HCT116 (cell line): ENCODE results near the gene PDE4D. TPM values are rescaled to one million over a fixed set of nuclear protein-coding genes. Genes with fewer than 3 reads are reported as not detected.

Experiments used
- ATAC-seq: fragments of 200-7000 bp; cut with Tn5 transposase; 2 replicates; pipeline ENCODE4 v1.9.1; 2020; ENCODE audit warnings: mild to moderate bottlenecking, moderate library complexity
- BruUV-seq: library from RNA; stranded (reverse); fragments of 400-500 nt; replicated peaks from 2 replicates; lab custom pipeline; 2021; lab: Mats Ljungman, UMichigan
- CTCF ChIA-PET: fragments of 300-600 bp; sonication (Branson Sonifier 250); formaldehyde crosslinking; loops from one replicate; lab custom pipeline; 2021; ENCODE audit warnings: antibody characterized with exemption; lab: Charles Lee
- POLR2A ChIA-PET: fragments of 300-600, 350-600 bp; sonication (Branson Sonifier 250); formaldehyde crosslinking; loops from one replicate; lab custom pipeline; 2021; ENCODE audit warnings: antibody characterized with exemption; lab: Charles Lee
- RAD21 ChIA-PET, 2 experiments: fragments of 300-600 bp; sonication (Branson Sonifier 250); formaldehyde crosslinking; loops; one replicate each; lab custom pipeline; 2023; ENCODE audit warnings: low total read pairs in 2 of 2; ENCODE audit not compliant: uncharacterized antibody in 2 of 2, unreplicated experiment in 2 of 2, low non-redundant PET in 1 of 2; lab: Charles Lee
- DNase-seq: peaks from one replicate; pipeline ENCODE4 v3.0.0-alpha.2; 2010; ENCODE audit warnings: low read depth, low spot score
- H2AFZ ChIP-seq: fragments of 200-600 bp; shearing (Covaris generic), sonication (generic); 2 replicates; pipeline ENCODE4 v1.6.1; 2017; ENCODE audit warnings: low read depth, mixed run types, mixed read lengths, antibody characterized with exemption, low read length; ENCODE audit not compliant: poor library complexity, severe bottlenecking
- H3K27ac ChIP-seq: 2 replicates; pipeline ENCODE4 v1.5.1; 2012; ENCODE audit warnings: low read depth, low read length
- H3K27me3 ChIP-seq: fragments of 200-600 bp; sonication (generic); 2 replicates; pipeline ENCODE4 v1.6.1; 2016; ENCODE audit warnings: mixed run types, low read length, mixed read lengths; ENCODE audit not compliant: insufficient read depth
- H3K36me3 ChIP-seq, 2 experiments: fragments of 200-500 bp in 1 of 2; fragments of 200-600 bp in 1 of 2; sonication (Bioruptor generic) in 1 of 2; sonication (generic) in 1 of 2; 2 replicates each; pipeline versions ENCODE4 v1.5.1 to v1.6.1; 2014 to 2016; ENCODE audit warnings: low read length in 2 of 2, inconsistent platforms in 1 of 2, mixed read lengths in 1 of 2, mixed run types in 1 of 2; ENCODE audit not compliant: insufficient read depth in 2 of 2, control insufficient read depth in 1 of 2
- H3K4me1 ChIP-seq, 2 experiments: fragments of 200-600 bp in 1 of 2; sonication (generic) in 1 of 2; 2 replicates each; pipeline versions ENCODE4 v1.5.1 to v1.6.1; 2012 to 2017; ENCODE audit warnings: low read length in 2 of 2, inconsistent platforms in 1 of 2, mild to moderate bottlenecking in 1 of 2, mixed read lengths in 1 of 2, mixed run types in 1 of 2, moderate library complexity in 1 of 2; ENCODE audit not compliant: insufficient read depth in 2 of 2, control insufficient read depth in 1 of 2
- H3K4me2 ChIP-seq: fragments of 200-600 bp; sonication (generic); 2 replicates; pipeline ENCODE4 v1.6.1; 2017; ENCODE audit warnings: mixed run types, low read length, mixed read lengths
- H3K4me3 ChIP-seq, 2 experiments: fragments of 200-600 bp in 1 of 2; sonication (generic) in 1 of 2; replicated peaks in 1 of 2; 2 replicates each; pipeline ENCODE4 v1.5.1; 2011 to 2016; ENCODE audit warnings: low read length in 2 of 2, control low read depth in 1 of 2, low read depth in 1 of 2, mild to moderate bottlenecking in 1 of 2, mixed read lengths in 1 of 2, mixed run types in 1 of 2
- H3K79me2 ChIP-seq: fragments of 200-600 bp; sonication (generic); 2 replicates; pipeline ENCODE4 v1.6.1; 2017; ENCODE audit warnings: mild to moderate bottlenecking, mixed run types, low read length, moderate library complexity, mixed read lengths; ENCODE audit not compliant: insufficient read depth
- H3K9ac ChIP-seq: fragments of 200-600 bp; sonication (generic); 2 replicates; pipeline ENCODE4 v1.6.1; 2016; ENCODE audit warnings: low read length, mixed read lengths
- H3K9me2 ChIP-seq: fragments of 200-600 bp; sonication (generic), shearing (Covaris generic); 2 replicates; pipeline ENCODE4 v1.6.1; 2017; ENCODE audit warnings: mixed run types, mild to moderate bottlenecking, moderate library complexity; ENCODE audit not compliant: insufficient read depth
- H3K9me3 ChIP-seq, 2 experiments: fragments of 200-500 bp in 1 of 2; fragments of 200-600 bp in 1 of 2; sonication (Bioruptor generic) in 1 of 2; sonication (generic) in 1 of 2; 2 replicates each; pipeline ENCODE4 v1.6.1; 2014 to 2017; ENCODE audit warnings: low read length in 2 of 2, mixed read lengths in 2 of 2, inconsistent platforms in 1 of 2, low read depth in 1 of 2, mild to moderate bottlenecking in 1 of 2, mixed run types in 1 of 2, moderate library complexity in 1 of 2; ENCODE audit not compliant: control insufficient read depth in 1 of 2, insufficient read depth in 1 of 2
- H4K20me1 ChIP-seq: fragments of 200-600 bp; sonication (generic), shearing (Covaris generic); 2 replicates; pipeline ENCODE4 v1.6.1; 2017; ENCODE audit warnings: mixed run types, mild to moderate bottlenecking, moderate library complexity; ENCODE audit not compliant: insufficient read depth
- ATF3 ChIP-seq: IDR thresholded peaks from 2 replicates; pipeline ENCODE4 v1.6.1; 2012
- EGR1 ChIP-seq: IDR thresholded peaks from 2 replicates; pipeline ENCODE4 v1.6.1; 2012; ENCODE audit warnings: low read depth
- FOSL1 ChIP-seq: IDR thresholded peaks from 2 replicates; pipeline ENCODE4 v1.6.1; 2012; ENCODE audit warnings: low read depth
- JUND ChIP-seq: IDR thresholded peaks from 2 replicates; pipeline ENCODE4 v1.6.1; 2012
- POLR2AphosphoS5 ChIP-seq: IDR thresholded peaks from 2 replicates; pipeline ENCODE4 v1.6.1; 2011; ENCODE audit warnings: mild to moderate bottlenecking, low read depth, low read length, moderate library complexity
- REST ChIP-seq: IDR thresholded peaks from 2 replicates; pipeline ENCODE4 v1.6.1; 2012; ENCODE audit warnings: low read depth
- SIN3A ChIP-seq: IDR thresholded peaks from 2 replicates; pipeline ENCODE4 v1.6.1; 2012; ENCODE audit warnings: low read depth
- TCF7L2 ChIP-seq: IDR thresholded peaks from 2 replicates; pipeline ENCODE4 v1.7.0; 2011; ENCODE audit warnings: borderline replicate concordance, inconsistent platforms; ENCODE audit not compliant: insufficient read depth, insufficient read length; ENCODE audit errors: extremely low read depth
- ZNF274 ChIP-seq: fragments of 200-500 bp; sonication (Bioruptor generic); IDR thresholded peaks from 2 replicates; pipeline ENCODE4 v1.6.1; 2014; ENCODE audit warnings: mild to moderate bottlenecking, low read depth, low read length, inconsistent platforms
- intact Hi-C: fragments of 100-400 bp; cut with micrococcal nuclease; formaldehyde crosslinking; loops from 2 replicates; pipeline ENCODE4 v1.10.0; 2022
- total RNA-seq: library from RNA; stranded (reverse); gene quantifications from one replicate; pipeline ENCODE4 v1.2.1, GENCODE V29; 2021; ENCODE audit not compliant: unreplicated experiment
- TF ChIP-seq, protein P1 (sequence below), 3 experiments: fragments of 200-600 bp in 1 of 3; sonication (generic) in 1 of 3; IDR thresholded peaks in 2 of 3; conservative IDR thresholded peaks in 1 of 3; 2 replicates each; pipeline ENCODE4 v1.5.1; 2012 to 2017; ENCODE audit warnings: low read depth in 2 of 3, low read length in 2 of 3, antibody characterized with exemption in 1 of 3, borderline replicate concordance in 1 of 3, control low read depth in 1 of 3, mild to moderate bottlenecking in 1 of 3, mixed read lengths in 1 of 3, mixed run types in 1 of 3, moderate library complexity in 1 of 3; ENCODE audit not compliant: insufficient read depth in 1 of 3
- TF ChIP-seq, protein P2 (sequence below): IDR thresholded peaks from 2 replicates; pipeline ENCODE4 v1.6.1; 2011; ENCODE audit warnings: mild to moderate bottlenecking, low read length, moderate library complexity; ENCODE audit not compliant: insufficient replicate concordance; ENCODE audit errors: extremely low read depth

Gene PDE4D
- total RNA-seq, 1 experiment from 2014 or later: 1.1 TPM

DNA sequence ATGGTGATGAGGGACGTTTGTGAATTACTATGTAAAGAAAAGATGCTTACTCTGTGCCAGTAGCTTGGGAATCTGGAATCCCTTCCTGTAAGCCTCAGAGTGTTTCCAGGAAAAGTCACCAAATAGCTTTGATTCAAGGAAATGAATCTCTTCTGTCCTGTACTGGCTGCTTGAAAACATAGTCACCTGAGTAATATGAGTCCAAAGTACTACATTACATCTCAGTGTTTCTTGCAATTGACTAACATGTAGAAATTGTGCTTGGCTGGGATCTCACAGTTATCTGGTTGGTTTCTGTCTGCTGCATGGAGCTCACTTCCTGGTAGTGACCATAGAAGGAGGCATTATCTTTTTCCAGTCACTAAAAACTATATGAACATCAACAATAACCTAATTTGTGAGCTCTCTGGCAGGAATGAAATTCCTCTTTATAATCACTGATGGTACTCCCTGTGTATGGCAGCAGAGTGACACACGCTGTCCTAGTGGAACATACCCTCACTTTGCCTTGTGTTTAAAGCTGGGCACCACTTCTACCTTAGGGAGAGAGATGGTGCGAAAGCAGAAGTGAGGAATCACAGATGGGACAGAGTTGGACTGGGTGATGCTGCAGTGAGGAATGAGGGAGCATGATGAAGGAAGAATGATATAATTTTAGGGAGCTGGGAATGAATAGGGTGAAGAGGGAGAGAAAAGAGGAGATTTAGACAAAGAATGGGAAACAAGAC lies 742.2 kb downstream of the PDE4D start:
- no peak for ATAC-seq

More for the DNA sequence above, 742.2 kb downstream of the PDE4D start:
- no peaks in the 10 kb centered on the region for H3K9me3 ChIP-seq
- no peaks in the 10 kb centered on the region for H3K4me1 ChIP-seq
- no peak overlapping the region for H2AFZ ChIP-seq
- ChIA-PET POLR2A (no interaction called here), RAD21 (no interaction called here), CTCF (no interaction called here)
- TF ChIP-seq EGR1: no peak
- TF ChIP-seq TCF7L2: no peak
- no peak for TF ChIP-seq SIN3A
- no peak for TF ChIP-seq ZNF274
- TF ChIP-seq, protein P1, sequence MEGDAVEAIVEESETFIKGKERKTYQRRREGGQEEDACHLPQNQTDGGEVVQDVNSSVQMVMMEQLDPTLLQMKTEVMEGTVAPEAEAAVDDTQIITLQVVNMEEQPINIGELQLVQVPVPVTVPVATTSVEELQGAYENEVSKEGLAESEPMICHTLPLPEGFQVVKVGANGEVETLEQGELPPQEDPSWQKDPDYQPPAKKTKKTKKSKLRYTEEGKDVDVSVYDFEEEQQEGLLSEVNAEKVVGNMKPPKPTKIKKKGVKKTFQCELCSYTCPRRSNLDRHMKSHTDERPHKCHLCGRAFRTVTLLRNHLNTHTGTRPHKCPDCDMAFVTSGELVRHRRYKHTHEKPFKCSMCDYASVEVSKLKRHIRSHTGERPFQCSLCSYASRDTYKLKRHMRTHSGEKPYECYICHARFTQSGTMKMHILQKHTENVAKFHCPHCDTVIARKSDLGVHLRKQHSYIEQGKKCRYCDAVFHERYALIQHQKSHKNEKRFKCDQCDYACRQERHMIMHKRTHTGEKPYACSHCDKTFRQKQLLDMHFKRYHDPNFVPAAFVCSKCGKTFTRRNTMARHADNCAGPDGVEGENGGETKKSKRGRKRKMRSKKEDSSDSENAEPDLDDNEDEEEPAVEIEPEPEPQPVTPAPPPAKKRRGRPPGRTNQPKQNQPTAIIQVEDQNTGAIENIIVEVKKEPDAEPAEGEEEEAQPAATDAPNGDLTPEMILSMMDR (IDR thresholded peaks at IDR 0.05 in 2 of 3, conservative IDR thresholded peaks at IDR 0.05 in 1 of 3; ENCODE audit: borderline replicate concordance in 1 of 3, insufficient read depth in 1 of 3, low read depth in 2 of 3, low read length in 2 of 3): no peak
- no peak for TF ChIP-seq FOSL1
- no peak for TF ChIP-seq POLR2AphosphoS5
- no peak for TF ChIP-seq ATF3
- no peak for TF ChIP-seq REST
- TF ChIP-seq, protein P2, sequence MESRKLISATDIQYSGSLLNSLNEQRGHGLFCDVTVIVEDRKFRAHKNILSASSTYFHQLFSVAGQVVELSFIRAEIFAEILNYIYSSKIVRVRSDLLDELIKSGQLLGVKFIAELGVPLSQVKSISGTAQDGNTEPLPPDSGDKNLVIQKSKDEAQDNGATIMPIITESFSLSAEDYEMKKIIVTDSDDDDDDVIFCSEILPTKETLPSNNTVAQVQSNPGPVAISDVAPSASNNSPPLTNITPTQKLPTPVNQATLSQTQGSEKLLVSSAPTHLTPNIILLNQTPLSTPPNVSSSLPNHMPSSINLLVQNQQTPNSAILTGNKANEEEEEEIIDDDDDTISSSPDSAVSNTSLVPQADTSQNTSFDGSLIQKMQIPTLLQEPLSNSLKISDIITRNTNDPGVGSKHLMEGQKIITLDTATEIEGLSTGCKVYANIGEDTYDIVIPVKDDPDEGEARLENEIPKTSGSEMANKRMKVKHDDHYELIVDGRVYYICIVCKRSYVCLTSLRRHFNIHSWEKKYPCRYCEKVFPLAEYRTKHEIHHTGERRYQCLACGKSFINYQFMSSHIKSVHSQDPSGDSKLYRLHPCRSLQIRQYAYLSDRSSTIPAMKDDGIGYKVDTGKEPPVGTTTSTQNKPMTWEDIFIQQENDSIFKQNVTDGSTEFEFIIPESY: no peak
- TF ChIP-seq JUND: no peak
- no peaks in the 10 kb centered on the region for H3K79me2 ChIP-seq
- no TSS peak for BruUV-seq
- no peaks in the 10 kb centered on the region for H3K36me3 ChIP-seq
- H3K27me3 ChIP-seq: peaks cover 16% of the 10 kb centered on the region
- no peaks in the 10 kb centered on the region for H4K20me1 ChIP-seq
- H3K27ac ChIP-seq: no peak overlapping the region
- H3K9ac ChIP-seq: no peak overlapping the region
- DNase-seq: no peak
- H3K4me2 ChIP-seq: no peak overlapping the region
- no peak overlapping the region for H3K4me3 ChIP-seq
- intact Hi-C loops: no loop called here
- H3K9me2 ChIP-seq: no peaks in the 10 kb centered on the region
